GM21723 (cell line): ENCODE data around the gene UBTF.
"Not testable (repeated sequence)": the region's sequence is repeated elsewhere in the genome, so short reads cannot be mapped to it uniquely, and the experiment has no call there.

Source experiments
- ATAC-seq: cut with Tn5 transposase; IDR thresholded peaks from one replicate; pipeline ENCODE4 v1.9.1; 2021; ENCODE audit warnings: mild to moderate bottlenecking, moderate library complexity; ENCODE audit not compliant: unreplicated experiment

The UBTF gene

GRCh38 chr17:44247440-44247841 lies 28.0 kb upstream of the UBTF start:
- no peak for ATAC-seq

- no peak for ATAC-seq
Measured at GRCh38 chr17:44241106-44241624, 21.7 kb upstream of the UBTF start.

- ATAC-seq = not testable (repeated sequence)
Measured at GRCh38 chr17:44237886-44238285, 18.4 kb upstream of the UBTF start.

GRCh38 chr17:44236444-44236991 lies 17.0 kb upstream of the UBTF start:
- ATAC-seq = no peak

GRCh38 chr17:44235583-44235936 lies 16.1 kb upstream of the UBTF start:
- ATAC-seq = no peak

GRCh38 chr17:44233582-44233981 lies 14.1 kb upstream of the UBTF start:
- no peak for ATAC-seq

GRCh38 chr17:44232061-44232460 lies 12.6 kb upstream of the UBTF start:
- ATAC-seq = no peak

- ATAC-seq = no peak
Measured at GRCh38 chr17:44230140-44230539, 10.7 kb upstream of the UBTF start.

- ATAC-seq = no peak
Measured at GRCh38 chr17:44229090-44229489, 9.6 kb upstream of the UBTF start.

GRCh38 chr17:44223541-44224071 lies 4.1 kb upstream of the UBTF start:
- no peak for ATAC-seq

GRCh38 chr17:44222112-44222869 lies 2.8 kb upstream of the UBTF start:
- no peak for ATAC-seq

GRCh38 chr17:44221862-44222111 lies 2.3 kb upstream of the UBTF start:
- no peak for ATAC-seq

- ATAC-seq = no peak
Measured at GRCh38 chr17:44221084-44221861, 1.8 kb upstream of the UBTF start.

- no peak for ATAC-seq
Measured at GRCh38 chr17:44220213-44221083, 973 bp upstream of the UBTF start.

- peak; percentile 34 for ATAC-seq
Measured at GRCh38 chr17:44219108-44219615, 313 bp downstream of the UBTF start.

- peak; percentile 29 for ATAC-seq
Measured at GRCh38 chr17:44218344-44219107, 949 bp downstream of the UBTF start.

- ATAC-seq = peak; percentile 0
Measured at GRCh38 chr17:44217738-44218343, 1.6 kb downstream of the UBTF start.

GRCh38 chr17:44216694-44217093 lies 2.8 kb downstream of the UBTF start:
- ATAC-seq = no peak

GRCh38 chr17:44216173-44216572 lies 3.3 kb downstream of the UBTF start:
- no peak for ATAC-seq

GRCh38 chr17:44214896-44215295 lies 4.6 kb downstream of the UBTF start:
- no peak for ATAC-seq
